ENCODE results near the gene PSPH. TPM values are rescaled to one million over a fixed set of nuclear protein-coding genes. Genes with fewer than 3 reads are reported as not detected.
A peak's percentile ranks its signal among the peaks of the same experiment; 100 is the strongest.

The PSPH gene
- total RNA-seq, 1 experiment from 2014 or later = 52.1 TPM

DNA sequence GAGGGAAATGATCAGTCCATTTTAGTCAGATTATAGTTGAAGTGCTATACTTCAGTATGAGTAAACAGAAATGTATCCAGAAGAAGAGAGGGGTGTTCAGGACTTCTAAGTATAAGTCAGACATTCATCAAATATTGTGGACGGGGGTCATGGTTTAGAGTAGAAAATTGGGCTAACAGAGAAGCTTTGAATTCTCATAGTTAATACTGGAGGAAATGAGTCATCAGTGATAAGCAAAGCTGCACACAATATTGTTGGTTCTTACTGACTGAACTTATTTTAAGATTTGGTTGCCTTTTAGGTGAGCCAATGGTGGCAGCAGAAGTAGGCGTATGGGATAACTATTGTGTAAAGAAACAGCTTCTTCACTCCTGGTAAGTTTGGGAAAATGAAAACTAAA lies 11.1 kb upstream of the PSPH start:
- Mint-ChIP-seq H3K36me3 (ENCODE audit: insufficient read depth in 1 of 3, low read depth in 3 of 3) (peaks cover 48 to 69% (median 60%) of the 10 kb centered on the region in 3 experiments), H3K4me3 (no peak overlapping the region), H3K4me1 (peaks cover 7 to 13% of the 10 kb centered on the region in 2 experiments), H3K27ac (peak overlapping the region in 2 of 3 experiments; percentile 24 to 76; a peak in 4 of 7 replicates), H3K9me3 (peaks cover 0 to 2% of the 10 kb centered on the region in 2 experiments; a peak in 1 of 5 replicates), H3K27me3 (ENCODE audit: low read depth) (no peaks in the 10 kb centered on the region)
- no peak overlapping the region for H4K5ac ChIP-seq (ENCODE audit: insufficient read length, low read depth, low read length)
- H3K9me3 ChIP-seq (ENCODE audit: control insufficient read depth, low read depth, low read length) = no peaks in the 10 kb centered on the region
- TF ChIP-seq, protein P1, sequence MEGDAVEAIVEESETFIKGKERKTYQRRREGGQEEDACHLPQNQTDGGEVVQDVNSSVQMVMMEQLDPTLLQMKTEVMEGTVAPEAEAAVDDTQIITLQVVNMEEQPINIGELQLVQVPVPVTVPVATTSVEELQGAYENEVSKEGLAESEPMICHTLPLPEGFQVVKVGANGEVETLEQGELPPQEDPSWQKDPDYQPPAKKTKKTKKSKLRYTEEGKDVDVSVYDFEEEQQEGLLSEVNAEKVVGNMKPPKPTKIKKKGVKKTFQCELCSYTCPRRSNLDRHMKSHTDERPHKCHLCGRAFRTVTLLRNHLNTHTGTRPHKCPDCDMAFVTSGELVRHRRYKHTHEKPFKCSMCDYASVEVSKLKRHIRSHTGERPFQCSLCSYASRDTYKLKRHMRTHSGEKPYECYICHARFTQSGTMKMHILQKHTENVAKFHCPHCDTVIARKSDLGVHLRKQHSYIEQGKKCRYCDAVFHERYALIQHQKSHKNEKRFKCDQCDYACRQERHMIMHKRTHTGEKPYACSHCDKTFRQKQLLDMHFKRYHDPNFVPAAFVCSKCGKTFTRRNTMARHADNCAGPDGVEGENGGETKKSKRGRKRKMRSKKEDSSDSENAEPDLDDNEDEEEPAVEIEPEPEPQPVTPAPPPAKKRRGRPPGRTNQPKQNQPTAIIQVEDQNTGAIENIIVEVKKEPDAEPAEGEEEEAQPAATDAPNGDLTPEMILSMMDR (conservative IDR thresholded peaks at IDR 0.05) = no peak
- H3K4ac ChIP-seq (ENCODE audit: low read depth, low read length) = no peak overlapping the region
- H3T11ph ChIP-seq (ENCODE audit: low read length) = no peak overlapping the region
- no peak overlapping the region for H2BK20ac ChIP-seq (ENCODE audit: low read depth, low read length, poor library complexity, severe bottlenecking)
- no peak overlapping the region for H2BK5ac ChIP-seq (ENCODE audit: insufficient read length, low read length)
- H2BK15ac ChIP-seq (ENCODE audit: low read depth, low read length) = no peak overlapping the region
- WGBS (ENCODE audit: extremely low coverage, insufficient read length, low lambda C conversion rate) = no CpG with 5 or more reads among the region's 2 CpGs
- no peak overlapping the region for H3K9ac ChIP-seq (ENCODE audit: extremely low read depth, insufficient read length, low read length)
- no peak overlapping the region for H2BK120ac ChIP-seq (ENCODE audit: low read depth, low read length, poor library complexity, severe bottlenecking)
- no peak for DNase-seq
- H3K27ac ChIP-seq (ENCODE audit: insufficient read length, low read depth, low read length) = no peak overlapping the region
- H4K20me1 ChIP-seq (ENCODE audit: control insufficient read depth, insufficient read depth, insufficient read length) = no peaks in the 10 kb centered on the region
- H4K91ac ChIP-seq (ENCODE audit: insufficient read length, low read depth, low read length) = no peak overlapping the region
- no peak overlapping the region for H3K4me2 ChIP-seq (ENCODE audit: insufficient read depth, insufficient read length, low read length)
- no peaks in the 10 kb centered on the region; the same call in 1 of the 2 replicates for H3K79me2 ChIP-seq (ENCODE audit: insufficient read depth, low read length)
- H4K8ac ChIP-seq (replicated peaks; ENCODE audit: insufficient read length, low read depth, low read length) = no peak overlapping the region
- H2AFZ ChIP-seq (ENCODE audit: low read length) = no peak overlapping the region
- H3K23me2 ChIP-seq (ENCODE audit: insufficient read length, low read depth, low read length, poor library complexity, severe bottlenecking) = no peaks in the 10 kb centered on the region
- H3K23ac ChIP-seq (ENCODE audit: insufficient read length, low read depth, low read length) = no peak overlapping the region
- H3K56ac ChIP-seq (ENCODE audit: insufficient read length, low read depth, low read length) = no peak overlapping the region
- H2AK5ac ChIP-seq (ENCODE audit: insufficient read length, low read length) = no peak overlapping the region
- H3K4me1 ChIP-seq (ENCODE audit: insufficient read depth, low read length) = no peaks in the 10 kb centered on the region
- peaks cover 2% of the 10 kb centered on the region for H3K79me1 ChIP-seq (ENCODE audit: insufficient read depth, low read depth, low read length, poor library complexity, severe bottlenecking)
- no peak overlapping the region for H3K18ac ChIP-seq (ENCODE audit: insufficient read length, low read depth, low read length)
- H3K14ac ChIP-seq (ENCODE audit: insufficient read depth, low read length) = no peak overlapping the region
- no peak overlapping the region for H2BK12ac ChIP-seq (ENCODE audit: insufficient read length, low read depth, low read length)
- H3K27me3 ChIP-seq (ENCODE audit: insufficient read depth, low read length) = no peaks in the 10 kb centered on the region
